IMR-90 (cell line): ENCODE results near the gene TRIM37. TPM values are rescaled to one million over a fixed set of nuclear protein-coding genes. Genes with fewer than 3 reads are reported as not detected.

Source experiments
- ATAC-seq: fragments of 200-7000 bp; cut with Tn5 transposase; 2 replicates; pipeline ENCODE4 v1.9.1; 2020; ENCODE audit warnings: low read depth, mild to moderate bottlenecking, moderate library complexity
- BruUV-seq: library from RNA; stranded (reverse); fragments of 400-500 nt; replicated peaks from 2 replicates; lab custom pipeline; 2021; lab: Mats Ljungman, UMichigan
- CTCF ChIA-PET: fragments of 300-600 bp; formaldehyde crosslinking; extraction: SDS; loops from one replicate; lab custom pipeline; 2021; ENCODE audit warnings: antibody characterized with exemption; lab: Yijun Ruan, JAX
- POLR2A ChIA-PET: fragments of 300-600 bp; sonication (Branson Sonifier 250); formaldehyde crosslinking; loops from one replicate; lab custom pipeline; 2022; ENCODE audit warnings: antibody characterized with exemption; ENCODE audit not compliant: unreplicated experiment; lab: Charles Lee
- DNase-seq: peaks from one replicate; pipeline ENCODE4 v3.0.0; 2013
- H2AFZ ChIP-seq: replicated peaks from 2 replicates; pipeline ENCODE3; 2013; ENCODE audit warnings: low read length, mild to moderate bottlenecking; ENCODE audit not compliant: poor library complexity
- H2AK5ac ChIP-seq: 2 replicates; pipeline ENCODE4 v1.6.1; 2013; ENCODE audit warnings: low read depth, low read length, inconsistent platforms
- H2AK9ac ChIP-seq: replicated peaks from 2 replicates; pipeline ENCODE3; 2013; ENCODE audit warnings: mild to moderate bottlenecking, low read depth, low read length, moderate library complexity; ENCODE audit not compliant: poor library complexity
- H2BK120ac ChIP-seq: 2 replicates; pipeline ENCODE4 v1.6.1; 2013; ENCODE audit warnings: low read depth, low read length, inconsistent platforms
- H2BK15ac ChIP-seq: 3 replicates; pipeline ENCODE4 v1.6.1; 2013; ENCODE audit warnings: low read depth, low read length, inconsistent platforms
- H2BK20ac ChIP-seq: 2 replicates; pipeline ENCODE4 v1.6.1; 2013; ENCODE audit warnings: low read depth, mild to moderate bottlenecking, inconsistent platforms, low read length, moderate library complexity
- H2BK5ac ChIP-seq: 2 replicates; pipeline ENCODE4 v1.6.1; 2013; ENCODE audit warnings: mild to moderate bottlenecking, low read depth, low read length, inconsistent platforms; ENCODE audit not compliant: poor library complexity, severe bottlenecking
- H3K14ac ChIP-seq: replicated peaks from 2 replicates; pipeline ENCODE4 v1.6.1; 2013; ENCODE audit warnings: low read depth, low read length, inconsistent platforms
- H3K18ac ChIP-seq: 2 replicates; pipeline ENCODE4 v1.6.1; 2013; ENCODE audit warnings: low read depth, low read length, control low read depth
- H3K23ac ChIP-seq: 2 replicates; pipeline ENCODE4 v1.6.1; 2013; ENCODE audit warnings: low read depth, low read length, inconsistent platforms
- H3K27ac ChIP-seq: 2 replicates; pipeline ENCODE4 v1.5.1; 2013; ENCODE audit warnings: mild to moderate bottlenecking, control low read depth, low read length; ENCODE audit not compliant: insufficient read depth
- H3K27me3 ChIP-seq: 2 replicates; pipeline ENCODE4 v1.6.1; 2013; ENCODE audit warnings: low read length; ENCODE audit not compliant: control insufficient read depth, insufficient read depth
- H3K36me3 ChIP-seq: 2 replicates; pipeline ENCODE4 v1.6.1; 2013; ENCODE audit warnings: low read length, mixed read lengths; ENCODE audit not compliant: control insufficient read depth, insufficient read depth
- H3K4ac ChIP-seq: 2 replicates; pipeline ENCODE4 v1.6.1; 2013; ENCODE audit warnings: low read depth, low read length, inconsistent platforms
- H3K4me1 ChIP-seq: 2 replicates; pipeline ENCODE4 v1.6.1; 2013; ENCODE audit warnings: low read length, mixed read lengths; ENCODE audit not compliant: control insufficient read depth, insufficient read depth
- H3K4me2 ChIP-seq: 2 replicates; pipeline ENCODE4 v1.6.1; 2013; ENCODE audit warnings: low read depth, mild to moderate bottlenecking, control low read depth, low read length, moderate library complexity
- H3K4me3 ChIP-seq: 2 replicates; pipeline ENCODE4 v1.5.1; 2013; ENCODE audit warnings: low read depth, mild to moderate bottlenecking, control low read depth, low read length, moderate library complexity; ENCODE audit not compliant: insufficient read depth
- H3K56ac ChIP-seq: 2 replicates; pipeline ENCODE4 v1.6.1; 2013; ENCODE audit warnings: low read length, inconsistent platforms; ENCODE audit not compliant: insufficient read depth; ENCODE audit errors: extremely low read depth
- H3K79me1 ChIP-seq, 2 experiments: 2 replicates each; pipeline ENCODE4 v1.6.1; 2013; ENCODE audit warnings: low read length in 2 of 2, inconsistent platforms in 1 of 2, low read depth in 1 of 2
- H3K9ac ChIP-seq: 2 replicates; pipeline ENCODE4 v1.6.1; 2013; ENCODE audit warnings: low read depth, low read length, control low read depth
- H3K9me1 ChIP-seq: 2 replicates; pipeline ENCODE4 v1.6.1; 2013; ENCODE audit warnings: low read length, inconsistent platforms; ENCODE audit not compliant: insufficient read depth
- H3K9me3 ChIP-seq: 2 replicates; pipeline ENCODE4 v1.6.1; 2013; ENCODE audit warnings: low read length; ENCODE audit not compliant: control insufficient read depth, insufficient read depth
- H4K20me1 ChIP-seq: 2 replicates; pipeline ENCODE4 v1.6.1; 2013; ENCODE audit warnings: low read length, inconsistent platforms; ENCODE audit not compliant: insufficient read depth
- H4K5ac ChIP-seq: 2 replicates; pipeline ENCODE4 v1.6.1; 2013; ENCODE audit warnings: mild to moderate bottlenecking, low read depth, low read length, control low read depth
- H4K8ac ChIP-seq, 2 experiments: 2 replicates each; pipeline ENCODE4 v1.6.1; 2013; ENCODE audit warnings: low read depth in 2 of 2, low read length in 2 of 2, control low read depth in 1 of 2, inconsistent platforms in 1 of 2
- H4K91ac ChIP-seq: 2 replicates; pipeline ENCODE4 v1.6.1; 2013; ENCODE audit warnings: low read depth, low read length, inconsistent platforms; ENCODE audit not compliant: insufficient read depth
- BHLHE40 ChIP-seq: fragments of 150-350 bp; IDR thresholded peaks from 2 replicates; pipeline ENCODE4 v1.6.1; 2016; ENCODE audit warnings: mild to moderate bottlenecking, low read depth, low read length
- CEBPB ChIP-seq: IDR thresholded peaks from 2 replicates; pipeline ENCODE4 v1.6.1; 2012; ENCODE audit warnings: low read depth, low read length, improper control_type of control experiment
- CHD1 ChIP-seq: IDR thresholded peaks from 2 replicates; pipeline ENCODE4 v1.6.1; 2012; ENCODE audit warnings: low read depth, low read length, improper control_type of control experiment
- FOS ChIP-seq: fragments of 150-350 bp; IDR thresholded peaks from 2 replicates; pipeline ENCODE4 v1.6.1; 2016; ENCODE audit warnings: low read depth, low read length
- MAFK ChIP-seq: IDR thresholded peaks from 2 replicates; pipeline ENCODE4 v1.6.1; 2012; ENCODE audit warnings: low read depth, low read length, improper control_type of control experiment
- MAZ ChIP-seq: IDR thresholded peaks from 2 replicates; pipeline ENCODE4 v1.6.1; 2012; ENCODE audit warnings: low read depth, mild to moderate bottlenecking, low read length, improper control_type of control experiment, moderate library complexity, borderline replicate concordance
- MXI1 ChIP-seq: IDR thresholded peaks from 2 replicates; pipeline ENCODE4 v1.6.1; 2012; ENCODE audit warnings: low read depth, mild to moderate bottlenecking, low read length, moderate library complexity, borderline replicate concordance
- NFE2L2 ChIP-seq: fragments of 150-350 bp; IDR thresholded peaks from 2 replicates; pipeline ENCODE4 v1.6.1; 2016; ENCODE audit warnings: low read depth, mild to moderate bottlenecking, low read length
- POLR2A ChIP-seq: IDR thresholded peaks from 2 replicates; pipeline ENCODE4 v1.6.1; 2012; ENCODE audit warnings: mild to moderate bottlenecking, low read depth, low read length
- RAD21 ChIP-seq: IDR thresholded peaks from 2 replicates; pipeline ENCODE4 v1.6.1; 2012; ENCODE audit warnings: low read length, improper control_type of control experiment
- RFX5 ChIP-seq: IDR thresholded peaks from 2 replicates; pipeline ENCODE4 v1.8.0; 2012; ENCODE audit warnings: low read depth, mild to moderate bottlenecking, low read length, moderate library complexity
- WGBS, 2 experiments: methylation state at CpG; one replicate each; pipeline versions ENCODE4 v1.1.5 to v1.1.7; 2013; ENCODE audit warnings: missing lambda C conversion rate in 2 of 2; ENCODE audit not compliant: insufficient read length in 1 of 2; ENCODE audit errors: extremely low coverage in 2 of 2; 5-methylcytosine and 5-hydroxymethylcytosine counted together
- dilution Hi-C: fragments of 300-500 bp; cut with HindIII; formaldehyde crosslinking; loops from one replicate; pipeline ENCODE4 v1.14.3; 2018; ENCODE audit warnings: low sequenced_read_pairs; ENCODE audit not compliant: unreplicated experiment
- in situ Hi-C: fragments of 300-500 bp; cut with MboI; formaldehyde crosslinking; loops from 3 replicates; pipeline ENCODE4 v1.14.3; 2019; ENCODE audit warnings: low sequenced_read_pairs, inconsistent platforms, mixed read lengths
- intact Hi-C: fragments of 100-400 bp; cut with micrococcal nuclease; formaldehyde crosslinking; loops from 2 replicates; pipeline ENCODE4 v1.10.0; 2022
- polyA plus RNA-seq, 3 experiments: library from polyadenylated mRNA; depleted of rRNA; stranded (reverse); fragments of >200 nt; gene quantifications; 2 replicates each; pipeline ENCODE4 v1.2.3, GENCODE V29; 2012; ENCODE audit warnings: low replicate concordance in 1 of 3
- total RNA-seq: library from RNA; depleted of rRNA; stranded (reverse); fragments of >200 nt; gene quantifications from 2 replicates; pipeline ENCODE4 v1.2.3, GENCODE V29; 2012
- TF ChIP-seq, protein P1 (sequence below): fragments of 150-350 bp; IDR thresholded peaks from 2 replicates; pipeline ENCODE4 v1.6.1; 2016; ENCODE audit warnings: low read depth, mild to moderate bottlenecking, low read length, moderate library complexity, borderline replicate concordance
- TF ChIP-seq, protein P2 (sequence below): conservative IDR thresholded peaks from 2 replicates; pipeline ENCODE4 v1.5.1; 2012; ENCODE audit warnings: mild to moderate bottlenecking, low read depth, low read length, improper control_type of control experiment
- TF ChIP-seq, protein P3 (sequence below): fragments of 150-350 bp; IDR thresholded peaks from 2 replicates; pipeline ENCODE4 v1.6.1; 2017; ENCODE audit warnings: mild to moderate bottlenecking, antibody characterized with exemption, low read length, low read depth

TRIM37 gene
- total and polyA plus RNA-seq, 2 of the 4 experiments (the other 2 are of a cell fraction): 12.1 to 24.9 TPM

DNA sequence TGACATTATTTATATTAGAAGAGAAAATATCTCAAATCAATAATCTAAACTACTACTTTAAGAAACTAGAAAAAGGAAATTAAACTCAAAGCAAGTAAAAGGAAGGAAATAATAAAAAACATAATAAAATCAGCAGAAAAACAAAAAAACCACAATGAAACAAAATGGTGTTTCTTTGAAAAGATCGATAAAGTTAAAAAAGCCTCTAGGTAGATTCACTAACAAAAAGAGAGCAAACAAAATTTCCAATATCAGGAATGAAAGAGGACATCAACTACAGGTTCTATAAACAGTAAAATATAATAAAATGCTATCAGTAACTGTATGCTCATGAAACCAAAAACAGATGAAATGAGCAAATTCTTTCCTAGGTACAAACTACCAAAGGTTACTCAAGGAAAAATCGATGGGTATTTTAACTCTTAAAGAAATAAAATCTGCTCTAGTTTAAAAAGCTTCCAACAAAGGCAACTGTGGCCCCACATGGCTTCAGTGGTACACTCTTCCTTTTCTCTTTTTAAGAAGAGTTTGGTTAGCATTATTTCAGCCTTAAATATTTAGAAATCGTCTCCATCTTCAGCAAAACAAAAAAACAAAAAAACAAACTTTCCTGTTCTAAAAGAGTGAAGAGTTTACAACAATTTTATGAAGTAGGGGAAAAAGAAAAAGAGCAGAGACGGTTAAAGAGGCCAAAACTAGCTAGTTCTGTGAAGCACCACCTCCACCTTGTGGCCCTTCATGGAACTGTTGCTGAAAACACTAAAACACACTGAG lies 102.2 kb downstream of the TRIM37 start:
- Histone ChIP-seq H4K20me1 (no peaks in the 10 kb centered on the region), H3K4ac (no peak overlapping the region), H2BK20ac (no peak overlapping the region), H3K14ac (no peak overlapping the region), H4K8ac (no peak overlapping the region), H3K9me1 (no peaks in the 10 kb centered on the region; the same call in 1 of the 2 replicates), H2BK15ac (no peak overlapping the region), H3K23ac (no peak overlapping the region), H3K56ac (no peak overlapping the region), H4K5ac (no peak overlapping the region), H2AK5ac (no peak overlapping the region), H3K36me3 (0 out of 2 replicates have a peak, but pooled peaks cover 2% of the 10 kb centered on the region), H2BK5ac (no peak overlapping the region), H3K27ac (no peak overlapping the region), H2BK120ac (no peak overlapping the region), H4K91ac (no peak overlapping the region), H3K4me2 (no peak overlapping the region), H3K27me3 (no peaks in the 10 kb centered on the region), H3K4me1 (peaks cover 5% of the 10 kb centered on the region), H3K4me3 (no peak overlapping the region), H3K9me3 (no peaks in the 10 kb centered on the region), H3K18ac (no peak overlapping the region), H3K9ac (no peak overlapping the region), H2AFZ (no peak overlapping the region), H3K79me1 (peaks cover 0 to 4% of the 10 kb centered on the region in 2 experiments; a peak in 1 of 4 replicates), H2AK9ac (no peak overlapping the region)
- no TSS peak for BruUV-seq
- DNase-seq (peak; percentile 53), ATAC-seq (peak; percentile 78)
- in situ Hi-C loops: loop anchor here (5.0 to 10.0 kb wide), 2 partner anchors 292 to 420 kb away; no protein-coding TSS in a partner anchor
- WGBS, 2 experiments: no CpG with 5 or more reads among the region's 4 CpGs
- POLR2A ChIA-PET: no interaction called here
- CTCF ChIA-PET: interaction anchor here (0.5 to 3.8 kb wide), 7 partner anchors 10 to 486 kb away, joined by 3 to 28 read pairs (median 4); no protein-coding TSS in a partner anchor
- dilution Hi-C loops: no loop called here
- intact Hi-C loops: loop anchor here (1.0 to 5.0 kb wide), 6 partner anchors 48 to 486 kb away; no protein-coding TSS in a partner anchor
- no peak for TF ChIP-seq RFX5
- no peak for TF ChIP-seq BHLHE40
- no peak for TF ChIP-seq MAZ
- TF ChIP-seq, protein P1, sequence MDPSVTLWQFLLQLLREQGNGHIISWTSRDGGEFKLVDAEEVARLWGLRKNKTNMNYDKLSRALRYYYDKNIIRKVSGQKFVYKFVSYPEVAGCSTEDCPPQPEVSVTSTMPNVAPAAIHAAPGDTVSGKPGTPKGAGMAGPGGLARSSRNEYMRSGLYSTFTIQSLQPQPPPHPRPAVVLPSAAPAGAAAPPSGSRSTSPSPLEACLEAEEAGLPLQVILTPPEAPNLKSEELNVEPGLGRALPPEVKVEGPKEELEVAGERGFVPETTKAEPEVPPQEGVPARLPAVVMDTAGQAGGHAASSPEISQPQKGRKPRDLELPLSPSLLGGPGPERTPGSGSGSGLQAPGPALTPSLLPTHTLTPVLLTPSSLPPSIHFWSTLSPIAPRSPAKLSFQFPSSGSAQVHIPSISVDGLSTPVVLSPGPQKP: no peak
- no peak for TF ChIP-seq CEBPB
- TF ChIP-seq, protein P2, sequence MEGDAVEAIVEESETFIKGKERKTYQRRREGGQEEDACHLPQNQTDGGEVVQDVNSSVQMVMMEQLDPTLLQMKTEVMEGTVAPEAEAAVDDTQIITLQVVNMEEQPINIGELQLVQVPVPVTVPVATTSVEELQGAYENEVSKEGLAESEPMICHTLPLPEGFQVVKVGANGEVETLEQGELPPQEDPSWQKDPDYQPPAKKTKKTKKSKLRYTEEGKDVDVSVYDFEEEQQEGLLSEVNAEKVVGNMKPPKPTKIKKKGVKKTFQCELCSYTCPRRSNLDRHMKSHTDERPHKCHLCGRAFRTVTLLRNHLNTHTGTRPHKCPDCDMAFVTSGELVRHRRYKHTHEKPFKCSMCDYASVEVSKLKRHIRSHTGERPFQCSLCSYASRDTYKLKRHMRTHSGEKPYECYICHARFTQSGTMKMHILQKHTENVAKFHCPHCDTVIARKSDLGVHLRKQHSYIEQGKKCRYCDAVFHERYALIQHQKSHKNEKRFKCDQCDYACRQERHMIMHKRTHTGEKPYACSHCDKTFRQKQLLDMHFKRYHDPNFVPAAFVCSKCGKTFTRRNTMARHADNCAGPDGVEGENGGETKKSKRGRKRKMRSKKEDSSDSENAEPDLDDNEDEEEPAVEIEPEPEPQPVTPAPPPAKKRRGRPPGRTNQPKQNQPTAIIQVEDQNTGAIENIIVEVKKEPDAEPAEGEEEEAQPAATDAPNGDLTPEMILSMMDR: peak; percentile 89
- TF ChIP-seq MAFK: no peak
- no peak for TF ChIP-seq FOS
- no peak for TF ChIP-seq MXI1
- TF ChIP-seq CHD1: no peak
- peak; percentile 94 for TF ChIP-seq RAD21
- TF ChIP-seq POLR2A: peak; percentile 45; the same call in 1 of the 2 replicates
- TF ChIP-seq, protein P3, sequence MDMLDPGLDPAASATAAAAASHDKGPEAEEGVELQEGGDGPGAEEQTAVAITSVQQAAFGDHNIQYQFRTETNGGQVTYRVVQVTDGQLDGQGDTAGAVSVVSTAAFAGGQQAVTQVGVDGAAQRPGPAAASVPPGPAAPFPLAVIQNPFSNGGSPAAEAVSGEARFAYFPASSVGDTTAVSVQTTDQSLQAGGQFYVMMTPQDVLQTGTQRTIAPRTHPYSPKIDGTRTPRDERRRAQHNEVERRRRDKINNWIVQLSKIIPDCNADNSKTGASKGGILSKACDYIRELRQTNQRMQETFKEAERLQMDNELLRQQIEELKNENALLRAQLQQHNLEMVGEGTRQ: no peak
- no peak for TF ChIP-seq NFE2L2
